KMS-11 (cell line): ENCODE measurements around the gene STIM1.

ENCODE experiments used
- H2AFZ ChIP-seq: fragments of 200-600 bp; sonication (generic); 2 replicates; pipeline ENCODE4 v1.6.1; 2016; ENCODE audit warnings: antibody characterized with exemption, mixed run types, low read depth
- H3K27ac ChIP-seq: fragments of 200-600 bp; sonication (generic); 2 replicates; pipeline ENCODE4 v1.6.1; 2016; ENCODE audit warnings: mild to moderate bottlenecking, mixed run types
- H3K27me3 ChIP-seq: fragments of 200-600 bp; sonication (generic); 2 replicates; pipeline ENCODE4 v1.6.1; 2017; ENCODE audit warnings: mild to moderate bottlenecking, low read depth, mixed run types, moderate library complexity; ENCODE audit not compliant: insufficient read depth
- H3K36me3 ChIP-seq: fragments of 200-600 bp; sonication (generic); 2 replicates; pipeline ENCODE4 v1.6.1; 2017; ENCODE audit warnings: mild to moderate bottlenecking, mixed run types; ENCODE audit not compliant: insufficient read depth
- H3K4me1 ChIP-seq: fragments of 200-600 bp; sonication (generic); 2 replicates; pipeline ENCODE4 v1.6.1; 2016; ENCODE audit warnings: mild to moderate bottlenecking, low read depth, mixed run types; ENCODE audit not compliant: poor library complexity, severe bottlenecking
- H3K4me2 ChIP-seq: fragments of 200-600 bp; sonication (generic); 2 replicates; pipeline ENCODE4 v1.7.0; 2016; ENCODE audit warnings: mild to moderate bottlenecking, mixed run types
- H3K4me3 ChIP-seq: fragments of 200-600 bp; sonication (generic); IDR thresholded peaks from 2 replicates; pipeline ENCODE4 v1.6.1; 2017; ENCODE audit warnings: low read depth, low read length, mixed read lengths; ENCODE audit not compliant: insufficient read depth
- H3K79me2 ChIP-seq: fragments of 200-600 bp; sonication (generic); 2 replicates; pipeline ENCODE4 v1.6.1; 2016; ENCODE audit warnings: low read depth, mixed run types; ENCODE audit not compliant: insufficient read depth
- H3K9ac ChIP-seq: fragments of 200-600 bp; sonication (generic); 2 replicates; pipeline ENCODE4 v1.6.1; 2016; ENCODE audit warnings: mild to moderate bottlenecking, mixed run types
- H4K20me1 ChIP-seq: fragments of 200-600 bp; sonication (generic); 2 replicates; pipeline ENCODE4 v1.6.1; 2016; ENCODE audit warnings: mild to moderate bottlenecking, mixed run types; ENCODE audit not compliant: insufficient read depth
- CTCF ChIP-seq: fragments of 200-600 bp; sonication (generic); conservative IDR thresholded peaks from 2 replicates; pipeline ENCODE4 v1.6.1; 2017; ENCODE audit warnings: low read depth, mild to moderate bottlenecking, antibody characterized with exemption, low read length, moderate library complexity, mixed read lengths

Gene STIM1

GRCh38 chr11:3942956-3943497 is 87.6 kb downstream of the STIM1 start:
- H3K36me3 ChIP-seq = no peaks in the 10 kb centered on the region
- no peak overlapping the region for H3K9ac ChIP-seq
- H3K27me3 ChIP-seq = no peaks in the 10 kb centered on the region
- no peak overlapping the region for H3K27ac ChIP-seq
- peaks cover 81% of the 10 kb centered on the region for H3K4me1 ChIP-seq
- no peak overlapping the region for H3K4me3 ChIP-seq
- H2AFZ ChIP-seq = no peak overlapping the region
- no peak for TF ChIP-seq CTCF
- no peaks in the 10 kb centered on the region; the same call in 1 of the 2 replicates for H3K79me2 ChIP-seq
- no peaks in the 10 kb centered on the region for H4K20me1 ChIP-seq
- H3K4me2 ChIP-seq = no peak overlapping the region

- Histone ChIP-seq H3K79me2 (no peaks in the 10 kb centered on the region; the same call in 1 of the 2 replicates), H3K4me2 (no peak overlapping the region), H4K20me1 (no peaks in the 10 kb centered on the region), H3K27ac (no peak overlapping the region), H3K36me3 (no peaks in the 10 kb centered on the region), H3K9ac (no peak overlapping the region), H3K27me3 (no peaks in the 10 kb centered on the region), H2AFZ (no peak overlapping the region), H3K4me3 (no peak overlapping the region), H3K4me1 (peaks cover 81% of the 10 kb centered on the region)
- no peak for TF ChIP-seq CTCF
Observed at GRCh38 chr11:3944198-3944597, 88.7 kb downstream of the STIM1 start.

GRCh38 chr11:3946455-3947017 is 91.1 kb downstream of the STIM1 start:
- no peak overlapping the region for H2AFZ ChIP-seq
- no peak overlapping the region for H3K4me3 ChIP-seq
- no peaks in the 10 kb centered on the region; the same call in 1 of the 2 replicates for H3K79me2 ChIP-seq
- H3K36me3 ChIP-seq = no peaks in the 10 kb centered on the region
- peak overlapping the region; percentile 62 for H3K4me2 ChIP-seq
- no peaks in the 10 kb centered on the region for H4K20me1 ChIP-seq
- peak overlapping the region; percentile 69 for H3K27ac ChIP-seq
- no peaks in the 10 kb centered on the region for H3K27me3 ChIP-seq
- no peak overlapping the region for H3K9ac ChIP-seq
- peaks cover 83% of the 10 kb centered on the region for H3K4me1 ChIP-seq
- TF ChIP-seq CTCF = no peak

- Histone ChIP-seq H3K4me3 (no peak overlapping the region), H2AFZ (0 out of 2 replicates have a peak overlapping the region, but pooled peaks have one; percentile 3), H3K4me1 (peaks cover 85% of the 10 kb centered on the region), H3K27ac (peak overlapping the region; percentile 69), H3K36me3 (no peaks in the 10 kb centered on the region), H3K9ac (no peak overlapping the region), H3K4me2 (peak overlapping the region; percentile 62), H3K79me2 (no peaks in the 10 kb centered on the region; the same call in 1 of the 2 replicates), H4K20me1 (no peaks in the 10 kb centered on the region), H3K27me3 (no peaks in the 10 kb centered on the region)
- TF ChIP-seq CTCF = no peak
Observed at GRCh38 chr11:3947061-3947460, 91.6 kb downstream of the STIM1 start.
